Vagina (tissue), 2 donors: Measurements from ENCODE around the gene HDAC11.

Experiments used
- POLR2A ChIP-seq, 2 donors: fragments of 450-650 bp; IDR thresholded peaks; one replicate each; pipeline ENCODE4 v1.6.1; 2017; ENCODE audit warnings: antibody characterized with exemption in 2 of 2, mild to moderate bottlenecking in 2 of 2, moderate library complexity in 2 of 2
- TF ChIP-seq, protein P1 (sequence below), 3 experiments: fragments of 450-650 bp in 2 of 3; fragments of 200-600 bp in 1 of 3; sonication (generic) in 1 of 3; IDR thresholded peaks; one replicate each; pipeline ENCODE4 v1.5.1; 2017 to 2019; ENCODE audit warnings: antibody characterized with exemption in 3 of 3, mild to moderate bottlenecking in 2 of 3, moderate library complexity in 2 of 3

DNA sequence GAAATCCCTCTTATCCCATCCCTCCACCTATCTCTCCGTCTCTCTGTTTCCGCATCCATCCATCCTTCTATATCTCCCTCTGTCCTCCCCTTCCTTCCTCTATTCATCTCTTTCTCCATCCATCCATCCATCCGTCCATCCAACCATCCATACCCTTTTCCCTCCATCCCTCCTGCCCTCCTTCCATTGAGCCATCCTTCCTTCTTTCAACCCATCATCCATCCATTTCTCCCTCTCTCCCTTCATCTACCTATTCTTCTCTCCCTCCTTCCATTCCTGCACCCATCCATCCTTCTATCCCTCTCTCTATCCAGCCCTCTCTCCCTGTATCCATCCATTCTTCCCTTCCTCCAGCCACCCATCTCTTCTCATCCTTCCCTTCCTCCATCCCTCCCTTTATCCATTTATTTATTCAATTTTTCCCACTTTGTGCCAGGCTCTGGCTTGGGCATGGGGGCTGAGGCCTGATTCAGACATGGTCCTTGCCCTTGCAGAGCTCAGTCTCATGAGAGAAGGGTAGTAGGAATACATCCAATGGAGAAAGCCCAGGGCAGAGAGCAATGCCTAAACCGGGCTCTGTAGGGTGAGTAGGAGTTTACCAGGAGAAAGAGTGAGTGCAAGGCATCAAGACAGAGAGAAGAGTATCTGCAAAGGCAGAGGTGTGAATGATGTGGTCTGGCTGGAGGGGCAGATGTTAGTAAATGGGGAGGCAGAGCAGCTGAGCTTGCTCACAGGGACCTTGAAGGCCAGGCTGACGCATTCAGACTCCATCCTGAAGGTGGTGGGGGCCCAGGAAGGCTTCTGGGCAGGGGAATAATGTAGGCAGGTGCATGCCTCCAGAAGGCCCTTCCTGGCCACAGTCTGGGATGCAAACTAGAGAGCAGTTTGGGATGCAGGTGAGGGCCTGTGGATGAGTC lies 49.3 kb downstream of the HDAC11 start:
- TF ChIP-seq, protein P1, sequence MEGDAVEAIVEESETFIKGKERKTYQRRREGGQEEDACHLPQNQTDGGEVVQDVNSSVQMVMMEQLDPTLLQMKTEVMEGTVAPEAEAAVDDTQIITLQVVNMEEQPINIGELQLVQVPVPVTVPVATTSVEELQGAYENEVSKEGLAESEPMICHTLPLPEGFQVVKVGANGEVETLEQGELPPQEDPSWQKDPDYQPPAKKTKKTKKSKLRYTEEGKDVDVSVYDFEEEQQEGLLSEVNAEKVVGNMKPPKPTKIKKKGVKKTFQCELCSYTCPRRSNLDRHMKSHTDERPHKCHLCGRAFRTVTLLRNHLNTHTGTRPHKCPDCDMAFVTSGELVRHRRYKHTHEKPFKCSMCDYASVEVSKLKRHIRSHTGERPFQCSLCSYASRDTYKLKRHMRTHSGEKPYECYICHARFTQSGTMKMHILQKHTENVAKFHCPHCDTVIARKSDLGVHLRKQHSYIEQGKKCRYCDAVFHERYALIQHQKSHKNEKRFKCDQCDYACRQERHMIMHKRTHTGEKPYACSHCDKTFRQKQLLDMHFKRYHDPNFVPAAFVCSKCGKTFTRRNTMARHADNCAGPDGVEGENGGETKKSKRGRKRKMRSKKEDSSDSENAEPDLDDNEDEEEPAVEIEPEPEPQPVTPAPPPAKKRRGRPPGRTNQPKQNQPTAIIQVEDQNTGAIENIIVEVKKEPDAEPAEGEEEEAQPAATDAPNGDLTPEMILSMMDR (IDR thresholded peaks at IDR 0.05): no peak
- TF ChIP-seq POLR2A (IDR thresholded peaks at IDR 0.05): no peak
